GM23338 (cell line): ENCODE data around the gene CHD5. TPM values are rescaled to one million over a fixed set of nuclear protein-coding genes. Genes with fewer than 3 reads are reported as not detected.
A peak's percentile ranks its signal among the peaks of the same experiment; 100 is the strongest.

ENCODE experiments used
- ATAC-seq: fragments of 200-7000 bp; cut with Tn5 transposase; 3 replicates; pipeline ENCODE4 v1.9.1; 2020
- DNase-seq: peaks from one replicate; pipeline ENCODE4 v3.0.0-alpha.2; 2015; ENCODE audit warnings: low spot score
- H2AFZ ChIP-seq: fragments of 200-600 bp; sonication (generic); 2 replicates; pipeline ENCODE4 v1.8.0; 2016; ENCODE audit warnings: antibody characterized with exemption, mild to moderate bottlenecking, moderate library complexity
- H3F3A ChIP-seq: fragments of 200-600 bp; sonication (generic); replicated peaks from 2 replicates; pipeline ENCODE4 v1.8.0; 2017; ENCODE audit warnings: antibody characterized with exemption, mixed run types, low read depth
- H3K27ac ChIP-seq: fragments of 200-600 bp; sonication (generic); 2 replicates; pipeline ENCODE4 v1.6.1; 2016; ENCODE audit warnings: low read depth
- H3K27me3 ChIP-seq: fragments of 200-600 bp; sonication (generic); 2 replicates; pipeline ENCODE4 v1.8.0; 2016; ENCODE audit warnings: mild to moderate bottlenecking, mixed run types, moderate library complexity; ENCODE audit not compliant: insufficient read depth
- H3K36me3 ChIP-seq: fragments of 200-600 bp; sonication (generic); 2 replicates; pipeline ENCODE4 v1.8.0; 2016; ENCODE audit warnings: mild to moderate bottlenecking; ENCODE audit not compliant: insufficient read depth
- H3K4me1 ChIP-seq: fragments of 200-600 bp; sonication (generic); 2 replicates; pipeline ENCODE4 v1.8.0; 2016; ENCODE audit warnings: mild to moderate bottlenecking, moderate library complexity; ENCODE audit not compliant: insufficient read depth
- H3K4me2 ChIP-seq: fragments of 200-600 bp; sonication (generic); 2 replicates; pipeline ENCODE4 v1.7.1; 2017; ENCODE audit warnings: mixed run types
- H3K4me3 ChIP-seq: fragments of 200-600 bp; sonication (generic); 2 replicates; pipeline ENCODE4 v1.6.1; 2016; ENCODE audit warnings: mixed run types
- H3K79me2 ChIP-seq: fragments of 200-600 bp; sonication (generic); replicated peaks from 2 replicates; pipeline ENCODE4 v1.8.0; 2017; ENCODE audit warnings: mild to moderate bottlenecking; ENCODE audit not compliant: insufficient read depth
- H3K9me2 ChIP-seq: fragments of 200-600 bp; sonication (generic); 2 replicates; pipeline ENCODE4 v1.8.0; 2017; ENCODE audit not compliant: insufficient read depth
- H4K20me1 ChIP-seq: fragments of 200-600 bp; sonication (generic); replicated peaks from 2 replicates; pipeline ENCODE4 v1.8.0; 2017; ENCODE audit warnings: mild to moderate bottlenecking; ENCODE audit not compliant: insufficient read depth
- H3K27ac Mint-ChIP-seq: 2 replicates; pipeline ENCODE4 v1.8.0; 2020; ENCODE audit warnings: inconsistent platforms, mild to moderate bottlenecking, moderate library complexity, mixed read lengths
- H3K27me3 Mint-ChIP-seq: 3 replicates; pipeline ENCODE4 v1.8.0; 2022; ENCODE audit warnings: low read depth, mild to moderate bottlenecking, moderate library complexity, mixed read lengths, inconsistent platforms; ENCODE audit not compliant: insufficient read depth, poor library complexity
- H3K36me3 Mint-ChIP-seq: 3 replicates; pipeline ENCODE4 v1.8.0; 2021; ENCODE audit warnings: low read depth, mild to moderate bottlenecking, inconsistent platforms, moderate library complexity, mixed read lengths
- H3K4me1 Mint-ChIP-seq: 3 replicates; pipeline ENCODE4 v1.8.0; 2020; ENCODE audit warnings: mild to moderate bottlenecking, inconsistent platforms, mixed read lengths
- H3K4me3 Mint-ChIP-seq: 3 replicates; pipeline ENCODE4 v1.8.0; 2021; ENCODE audit warnings: moderate library complexity, mild to moderate bottlenecking, inconsistent platforms, mixed read lengths
- H3K9me3 Mint-ChIP-seq: 3 replicates; pipeline ENCODE4 v1.8.0; 2020; ENCODE audit warnings: moderate library complexity, mild to moderate bottlenecking, inconsistent platforms, mixed read lengths
- CREB1 ChIP-seq: fragments of 250-450 bp; sonication (Bioruptor Pico); IDR thresholded peaks from 2 replicates; pipeline ENCODE4 v1.5.0; 2020; ENCODE audit warnings: low read depth, mild to moderate bottlenecking, moderate library complexity
- CTCF ChIP-seq, 2 experiments: fragments of 200-600 bp in 1 of 2; sonication (generic) in 1 of 2; conservative IDR thresholded peaks; 2 replicates each; pipeline versions ENCODE4 v1.5.1 to v1.6.1; 2016 to 2017; ENCODE audit warnings: antibody characterized with exemption in 2 of 2, low read depth in 2 of 2, mild to moderate bottlenecking in 2 of 2, moderate library complexity in 1 of 2
- EZH2 ChIP-seq: fragments of 200-600 bp; sonication (generic); IDR thresholded peaks from one replicate; pipeline ENCODE4 v1.8.0; 2017; ENCODE audit warnings: antibody characterized with exemption, mild to moderate bottlenecking, low read depth; ENCODE audit not compliant: unreplicated experiment
- EZH2phosphoT487 ChIP-seq: fragments of 200-600 bp; sonication (generic); IDR thresholded peaks from one replicate; pipeline ENCODE4 v1.8.1; 2018; ENCODE audit warnings: antibody characterized with exemption; ENCODE audit not compliant: unreplicated experiment
- JUNB ChIP-seq: IDR thresholded peaks from one replicate; pipeline ENCODE4 v1.6.1; 2016; ENCODE audit warnings: antibody characterized with exemption; ENCODE audit not compliant: unreplicated experiment
- NANOG ChIP-seq: IDR thresholded peaks from 2 replicates; pipeline ENCODE4 v1.6.1; 2016; ENCODE audit warnings: antibody characterized with exemption, borderline replicate concordance
- POLR2AphosphoS5 ChIP-seq: IDR thresholded peaks from 2 replicates; pipeline ENCODE4 v1.6.1; 2016; ENCODE audit warnings: antibody characterized with exemption, low read depth
- REST ChIP-seq: IDR thresholded peaks from one replicate; pipeline ENCODE4 v1.6.1; 2018; ENCODE audit warnings: antibody characterized with exemption; ENCODE audit not compliant: unreplicated experiment
- STAT1 ChIP-seq: IDR thresholded peaks from one replicate; pipeline ENCODE4 v1.6.1; 2016; ENCODE audit warnings: antibody characterized with exemption; ENCODE audit not compliant: unreplicated experiment
- ZNF114 ChIP-seq: fragments of 250-450 bp; sonication (Bioruptor Pico); IDR thresholded peaks from 2 replicates; pipeline ENCODE4 v1.5.0; 2020; ENCODE audit warnings: mild to moderate bottlenecking, moderate library complexity
- ZNF331 ChIP-seq: fragments of 250-450 bp; sonication (Bioruptor Pico); IDR thresholded peaks from 2 replicates; pipeline ENCODE4 v1.5.0; 2020; ENCODE audit warnings: low read depth, mild to moderate bottlenecking, moderate library complexity
- polyA plus RNA-seq: library from polyadenylated mRNA; unstranded; fragments of >200 nt; fragmentation: Nextera tagmentation; extraction: Ambion mirVana; gene quantifications from 2 replicates; pipeline ENCODE4 v1.2.1, GENCODE V29; 2016
- total RNA-seq: library from RNA; depleted of rRNA; stranded (reverse); fragments of >200 nt; shearing (Covaris generic); gene quantifications from 2 replicates; pipeline ENCODE4 v1.2.3, GENCODE V29; 2014
- TF ChIP-seq, protein P1 (sequence below): IDR thresholded peaks from 2 replicates; pipeline ENCODE4 v1.6.1; 2016; ENCODE audit warnings: antibody characterized with exemption
- TF ChIP-seq, protein P2 (sequence below): fragments of 250-450 bp; sonication (Bioruptor Pico); IDR thresholded peaks from 2 replicates; pipeline ENCODE4 v1.5.0; 2020; ENCODE audit warnings: mild to moderate bottlenecking, moderate library complexity

CHD5 gene
- total and polyA plus RNA-seq, 2 experiments from 2014 or later, result 0.32 to 1.0 TPM

DNA sequence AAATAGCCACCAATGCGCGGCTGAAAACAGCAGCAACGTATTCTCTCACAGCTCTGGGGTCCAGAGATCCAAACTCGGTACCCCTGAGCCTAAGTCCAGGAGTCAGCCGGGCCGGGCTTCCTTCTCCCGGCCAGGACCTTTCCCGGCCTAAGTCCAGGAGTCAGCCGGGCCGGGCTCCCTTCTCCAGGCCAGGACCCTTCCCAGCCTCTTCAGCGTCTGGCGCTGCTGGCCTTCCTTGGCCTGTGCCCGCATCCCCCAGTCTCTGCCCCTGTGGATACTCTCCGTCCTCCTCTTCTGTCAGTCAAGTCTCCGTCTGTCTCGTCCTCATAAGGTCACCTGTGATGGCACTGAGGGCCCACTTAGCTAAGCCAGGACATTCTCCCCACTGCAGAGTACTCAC lies 102.2 kb downstream of the CHD5 start (continued):
- TF ChIP-seq ZNF331 (CRISPR knock-in tag) (no peak), STAT1 (no peak), NANOG (no peak)

DNA sequence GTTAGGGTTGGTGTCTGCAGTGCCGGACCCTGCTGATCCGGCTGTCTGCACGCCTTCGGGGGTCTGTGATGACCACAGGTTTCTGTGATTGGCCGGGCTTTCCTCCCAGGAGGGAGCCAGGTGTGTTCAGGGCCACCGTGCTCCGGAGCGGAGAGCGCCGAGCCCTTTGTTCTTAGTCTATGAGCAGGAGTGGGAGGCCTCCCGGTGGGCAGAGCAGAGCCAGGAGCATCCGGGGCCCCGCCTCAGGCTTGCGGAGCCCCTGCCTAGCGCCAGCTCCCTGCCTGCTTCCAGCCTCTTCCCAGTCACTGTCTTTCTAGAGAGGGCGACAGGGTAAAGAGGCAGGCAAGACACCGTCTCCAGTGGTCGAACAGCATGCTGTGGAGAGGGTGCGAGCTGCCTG lies 102.6 kb downstream of the CHD5 start:
- DNase-seq, result no peak
- H3K9me2 ChIP-seq, result no peaks in the 10 kb centered on the region

More for the DNA sequence above, 102.6 kb downstream of the CHD5 start:
- no peak for TF ChIP-seq POLR2AphosphoS5
- TF ChIP-seq ZNF331 (CRISPR knock-in tag), result no peak
- no peak for TF ChIP-seq NANOG
- no peak for TF ChIP-seq EZH2phosphoT487
- TF ChIP-seq EZH2, result no peak
- TF ChIP-seq JUNB, result no peak
- no peak for TF ChIP-seq STAT1
- no peak for TF ChIP-seq CTCF (conservative IDR thresholded peaks at IDR 0.05; ENCODE audit: low read depth in 2 of 2)
- no peak for TF ChIP-seq REST
- TF ChIP-seq, protein P1, sequence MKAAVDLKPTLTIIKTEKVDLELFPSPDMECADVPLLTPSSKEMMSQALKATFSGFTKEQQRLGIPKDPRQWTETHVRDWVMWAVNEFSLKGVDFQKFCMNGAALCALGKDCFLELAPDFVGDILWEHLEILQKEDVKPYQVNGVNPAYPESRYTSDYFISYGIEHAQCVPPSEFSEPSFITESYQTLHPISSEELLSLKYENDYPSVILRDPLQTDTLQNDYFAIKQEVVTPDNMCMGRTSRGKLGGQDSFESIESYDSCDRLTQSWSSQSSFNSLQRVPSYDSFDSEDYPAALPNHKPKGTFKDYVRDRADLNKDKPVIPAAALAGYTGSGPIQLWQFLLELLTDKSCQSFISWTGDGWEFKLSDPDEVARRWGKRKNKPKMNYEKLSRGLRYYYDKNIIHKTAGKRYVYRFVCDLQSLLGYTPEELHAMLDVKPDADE, result no peak
- no peak for TF ChIP-seq ZNF114
- TF ChIP-seq CREB1, result no peak
- TF ChIP-seq, protein P2, sequence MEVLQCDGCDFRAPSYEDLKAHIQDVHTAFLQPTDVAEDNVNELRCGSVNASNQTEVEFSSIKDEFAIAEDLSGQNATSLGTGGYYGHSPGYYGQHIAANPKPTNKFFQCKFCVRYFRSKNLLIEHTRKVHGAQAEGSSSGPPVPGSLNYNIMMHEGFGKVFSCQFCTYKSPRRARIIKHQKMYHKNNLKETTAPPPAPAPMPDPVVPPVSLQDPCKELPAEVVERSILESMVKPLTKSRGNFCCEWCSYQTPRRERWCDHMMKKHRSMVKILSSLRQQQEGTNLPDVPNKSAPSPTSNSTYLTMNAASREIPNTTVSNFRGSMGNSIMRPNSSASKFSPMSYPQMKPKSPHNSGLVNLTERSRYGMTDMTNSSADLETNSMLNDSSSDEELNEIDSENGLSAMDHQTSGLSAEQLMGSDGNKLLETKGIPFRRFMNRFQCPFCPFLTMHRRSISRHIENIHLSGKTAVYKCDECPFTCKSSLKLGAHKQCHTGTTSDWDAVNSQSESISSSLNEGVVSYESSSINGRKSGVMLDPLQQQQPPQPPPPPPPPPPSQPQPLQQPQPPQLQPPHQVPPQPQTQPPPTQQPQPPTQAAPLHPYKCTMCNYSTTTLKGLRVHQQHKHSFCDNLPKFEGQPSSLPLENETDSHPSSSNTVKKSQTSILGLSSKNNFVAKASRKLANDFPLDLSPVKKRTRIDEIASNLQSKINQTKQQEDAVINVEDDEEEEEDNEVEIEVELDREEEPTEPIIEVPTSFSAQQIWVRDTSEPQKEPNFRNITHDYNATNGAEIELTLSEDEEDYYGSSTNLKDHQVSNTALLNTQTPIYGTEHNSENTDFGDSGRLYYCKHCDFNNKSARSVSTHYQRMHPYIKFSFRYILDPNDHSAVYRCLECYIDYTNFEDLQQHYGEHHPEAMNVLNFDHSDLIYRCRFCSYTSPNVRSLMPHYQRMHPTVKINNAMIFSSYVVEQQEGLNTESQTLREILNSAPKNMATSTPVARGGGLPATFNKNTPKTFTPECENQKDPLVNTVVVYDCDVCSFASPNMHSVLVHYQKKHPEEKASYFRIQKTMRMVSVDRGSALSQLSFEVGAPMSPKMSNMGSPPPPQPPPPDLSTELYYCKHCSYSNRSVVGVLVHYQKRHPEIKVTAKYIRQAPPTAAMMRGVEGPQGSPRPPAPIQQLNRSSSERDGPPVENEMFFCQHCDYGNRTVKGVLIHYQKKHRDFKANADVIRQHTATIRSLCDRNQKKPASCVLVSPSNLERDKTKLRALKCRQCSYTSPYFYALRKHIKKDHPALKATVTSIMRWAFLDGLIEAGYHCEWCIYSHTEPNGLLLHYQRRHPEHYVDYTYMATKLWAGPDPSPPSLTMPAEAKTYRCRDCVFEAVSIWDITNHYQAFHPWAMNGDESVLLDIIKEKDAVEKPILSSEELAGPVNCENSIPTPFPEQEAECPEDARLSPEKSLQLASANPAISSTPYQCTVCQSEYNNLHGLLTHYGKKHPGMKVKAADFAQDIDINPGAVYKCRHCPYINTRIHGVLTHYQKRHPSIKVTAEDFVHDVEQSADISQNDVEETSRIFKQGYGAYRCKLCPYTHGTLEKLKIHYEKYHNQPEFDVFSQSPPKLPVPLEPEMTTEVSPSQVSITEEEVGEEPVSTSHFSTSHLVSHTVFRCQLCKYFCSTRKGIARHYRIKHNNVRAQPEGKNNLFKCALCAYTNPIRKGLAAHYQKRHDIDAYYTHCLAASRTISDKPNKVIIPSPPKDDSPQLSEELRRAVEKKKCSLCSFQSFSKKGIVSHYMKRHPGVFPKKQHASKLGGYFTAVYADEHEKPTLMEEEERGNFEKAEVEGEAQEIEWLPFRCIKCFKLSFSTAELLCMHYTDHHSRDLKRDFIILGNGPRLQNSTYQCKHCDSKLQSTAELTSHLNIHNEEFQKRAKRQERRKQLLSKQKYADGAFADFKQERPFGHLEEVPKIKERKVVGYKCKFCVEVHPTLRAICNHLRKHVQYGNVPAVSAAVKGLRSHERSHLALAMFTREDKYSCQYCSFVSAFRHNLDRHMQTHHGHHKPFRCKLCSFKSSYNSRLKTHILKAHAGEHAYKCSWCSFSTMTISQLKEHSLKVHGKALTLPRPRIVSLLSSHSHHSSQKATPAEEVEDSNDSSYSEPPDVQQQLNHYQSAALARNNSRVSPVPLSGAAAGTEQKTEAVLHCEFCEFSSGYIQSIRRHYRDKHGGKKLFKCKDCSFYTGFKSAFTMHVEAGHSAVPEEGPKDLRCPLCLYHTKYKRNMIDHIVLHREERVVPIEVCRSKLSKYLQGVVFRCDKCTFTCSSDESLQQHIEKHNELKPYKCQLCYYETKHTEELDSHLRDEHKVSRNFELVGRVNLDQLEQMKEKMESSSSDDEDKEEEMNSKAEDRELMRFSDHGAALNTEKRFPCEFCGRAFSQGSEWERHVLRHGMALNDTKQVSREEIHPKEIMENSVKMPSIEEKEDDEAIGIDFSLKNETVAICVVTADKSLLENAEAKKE (CRISPR knock-in tag), result no peak
- Histone ChIP-seq H3K4me3 (no peak overlapping the region), H3K4me1 (no peaks in the 10 kb centered on the region), H3K36me3 (no peaks in the 10 kb centered on the region), H3F3A (no peaks in the 10 kb centered on the region), H3K27me3 (no peaks in the 10 kb centered on the region), H3K27ac (no peak overlapping the region), H2AFZ (no peak overlapping the region), H3K79me2 (no peaks in the 10 kb centered on the region), H3K4me2 (no peak overlapping the region), H4K20me1 (no peaks in the 10 kb centered on the region)
- Mint-ChIP-seq H3K27me3 (peaks cover 8% of the 10 kb centered on the region), H3K27ac (no peak overlapping the region), H3K9me3 (no peaks in the 10 kb centered on the region), H3K4me3 (no peak overlapping the region), H3K4me1 (peaks cover 16% of the 10 kb centered on the region), H3K36me3 (no peaks in the 10 kb centered on the region)
- ATAC-seq, result peak; percentile 66
